Epithelial cell of esophagus (primary cell): Measurements from ENCODE around the gene C2orf78.
A peak's percentile ranks its signal among the peaks of the same experiment; 100 is the strongest.
"Not testable (repeated sequence)": the region's sequence is repeated elsewhere in the genome, so short reads cannot be mapped to it uniquely, and the experiment has no call there.

ENCODE experiments used
- DNase-seq: peaks from one replicate; pipeline ENCODE4 v3.0.0; 2010; ENCODE audit warnings: low read depth
- H3K4me3 ChIP-seq: 2 replicates; pipeline ENCODE4 v1.5.1; 2011; ENCODE audit warnings: mild to moderate bottlenecking, low read length, control low read depth
- CTCF ChIP-seq: IDR thresholded peaks from 2 replicates; pipeline ENCODE4 v1.5.1; 2011; ENCODE audit warnings: low read depth, mild to moderate bottlenecking, low read length, control low read depth, inconsistent platforms; ENCODE audit not compliant: insufficient read depth; ENCODE audit errors: missing control alignments

Gene C2orf78

GRCh38 chr2:73749314-73749713 lies 34.7 kb upstream of the C2orf78 start:
- peak; percentile 11 for DNase-seq
- H3K4me3 ChIP-seq: no peak overlapping the region

GRCh38 chr2:73754332-73754731 lies 29.7 kb upstream of the C2orf78 start:
- DNase-seq, H3K4me3 ChIP-seq: not testable (repeated sequence)

More at GRCh38 chr2:73749314-73749713, 34.7 kb upstream of the C2orf78 start:
- no peak for TF ChIP-seq CTCF

GRCh38 chr2:73759285-73759764 lies 24.7 kb upstream of the C2orf78 start:
- no peak overlapping the region for H3K4me3 ChIP-seq
- no peak for TF ChIP-seq CTCF
- DNase-seq: no peak

- TF ChIP-seq CTCF: no peak
- H3K4me3 ChIP-seq: no peak overlapping the region
- no peak for DNase-seq
Measured at GRCh38 chr2:73759904-73760303, 24.1 kb upstream of the C2orf78 start.

GRCh38 chr2:73762571-73762970 lies 21.4 kb upstream of the C2orf78 start:
- H3K4me3 ChIP-seq: no peak overlapping the region
- no peak for DNase-seq
- TF ChIP-seq CTCF: no peak

- no peak for DNase-seq
- H3K4me3 ChIP-seq: no peak overlapping the region
- no peak for TF ChIP-seq CTCF
Measured at GRCh38 chr2:73764945-73765344, 19.0 kb upstream of the C2orf78 start.

- no peak overlapping the region for H3K4me3 ChIP-seq
- DNase-seq: no peak
- TF ChIP-seq CTCF: no peak
Measured at GRCh38 chr2:73766349-73766748, 17.6 kb upstream of the C2orf78 start.
